Transverse colon (tissue), 3 donors: ENCODE data around the gene KARS1.

Source experiments
- POLR2A ChIP-seq: fragments of 450-650 bp; IDR thresholded peaks from one replicate; pipeline ENCODE4 v1.6.1; 2016; ENCODE audit warnings: antibody characterized with exemption, mild to moderate bottlenecking, moderate library complexity
- TF ChIP-seq, protein P1 (sequence below), 5 experiments: fragments of 200-600 bp in 3 of 5; fragments of 450-650 bp in 2 of 5; sonication (generic) in 3 of 5; IDR thresholded peaks; 1 replicate in 2 of 5; 2 replicates in 3 of 5; pipeline ENCODE4 v1.5.1; 2016 to 2017; ENCODE audit warnings: antibody characterized with exemption in 5 of 5, inconsistent platforms in 3 of 5, mild to moderate bottlenecking in 2 of 5, moderate library complexity in 1 of 5

DNA sequence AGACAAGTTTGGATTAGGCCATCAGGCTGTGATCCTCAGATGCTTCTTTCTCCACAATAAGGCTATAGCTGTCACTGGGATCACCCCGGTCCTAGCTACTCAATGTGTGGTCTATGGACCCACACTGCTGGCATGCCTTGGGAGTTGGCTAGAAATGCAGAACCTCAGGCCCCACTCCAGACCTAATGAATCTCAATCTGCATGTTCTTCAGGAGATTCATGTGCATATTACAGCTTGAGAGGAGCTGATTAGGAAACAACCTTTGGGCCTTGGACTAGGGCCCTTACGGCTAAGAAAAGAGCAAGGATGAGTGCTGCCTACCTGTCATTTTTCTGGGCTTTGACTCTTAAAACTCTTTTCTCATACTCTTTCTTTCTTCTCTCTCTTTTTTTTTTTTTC is 31.8 kb downstream of the KARS1 start:
- TF ChIP-seq, protein P1, sequence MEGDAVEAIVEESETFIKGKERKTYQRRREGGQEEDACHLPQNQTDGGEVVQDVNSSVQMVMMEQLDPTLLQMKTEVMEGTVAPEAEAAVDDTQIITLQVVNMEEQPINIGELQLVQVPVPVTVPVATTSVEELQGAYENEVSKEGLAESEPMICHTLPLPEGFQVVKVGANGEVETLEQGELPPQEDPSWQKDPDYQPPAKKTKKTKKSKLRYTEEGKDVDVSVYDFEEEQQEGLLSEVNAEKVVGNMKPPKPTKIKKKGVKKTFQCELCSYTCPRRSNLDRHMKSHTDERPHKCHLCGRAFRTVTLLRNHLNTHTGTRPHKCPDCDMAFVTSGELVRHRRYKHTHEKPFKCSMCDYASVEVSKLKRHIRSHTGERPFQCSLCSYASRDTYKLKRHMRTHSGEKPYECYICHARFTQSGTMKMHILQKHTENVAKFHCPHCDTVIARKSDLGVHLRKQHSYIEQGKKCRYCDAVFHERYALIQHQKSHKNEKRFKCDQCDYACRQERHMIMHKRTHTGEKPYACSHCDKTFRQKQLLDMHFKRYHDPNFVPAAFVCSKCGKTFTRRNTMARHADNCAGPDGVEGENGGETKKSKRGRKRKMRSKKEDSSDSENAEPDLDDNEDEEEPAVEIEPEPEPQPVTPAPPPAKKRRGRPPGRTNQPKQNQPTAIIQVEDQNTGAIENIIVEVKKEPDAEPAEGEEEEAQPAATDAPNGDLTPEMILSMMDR (IDR thresholded peaks at IDR 0.05) = no peak
- no peak for TF ChIP-seq POLR2A
